Large intestine (tissue), 3 donors: ENCODE data around the gene GPR18. TPM values are rescaled to one million over a fixed set of nuclear protein-coding genes. Genes with fewer than 3 reads are reported as not detected.

Experiments
- DNase-seq, 2 donors: peaks; one replicate each; pipeline versions ENCODE4 v3.0.0 to v3.0.0-alpha.2; 2013
- H3K27ac ChIP-seq: one replicate; pipeline ENCODE4 v1.5.1; 2013; ENCODE audit warnings: low read length
- H3K27me3 ChIP-seq: 2 replicates; pipeline ENCODE4 v1.6.1; 2013; ENCODE audit warnings: low read length; ENCODE audit not compliant: control insufficient read depth, insufficient read depth
- H3K36me3 ChIP-seq: 2 replicates; pipeline ENCODE4 v1.6.1; 2013; ENCODE audit warnings: low read length; ENCODE audit not compliant: control insufficient read depth, insufficient read depth
- H3K4me1 ChIP-seq: one replicate; pipeline ENCODE4 v1.6.1; 2013; ENCODE audit warnings: low read length; ENCODE audit not compliant: control insufficient read depth, insufficient read depth
- H3K4me3 ChIP-seq: one replicate; pipeline ENCODE4 v1.5.1; 2013; ENCODE audit warnings: low read length
- H3K9me3 ChIP-seq: one replicate; pipeline ENCODE4 v1.6.1; 2013; ENCODE audit warnings: mild to moderate bottlenecking, low read depth, low read length, moderate library complexity; ENCODE audit not compliant: control insufficient read depth
- WGBS: methylation state at CpG from one replicate; pipeline ENCODE4 v1.1.5; 2013; ENCODE audit warnings: low lambda C conversion rate; ENCODE audit not compliant: insufficient coverage; 5-methylcytosine and 5-hydroxymethylcytosine counted together
- polyA plus RNA-seq: library from polyadenylated mRNA; unstranded; fragments of 120-200 nt; gene quantifications from one replicate; pipeline ENCODE4 v1.2.1, GENCODE V29; 2013

The GPR18 gene
- polyA plus RNA-seq, 1 donor = 0.94 TPM

DNA sequence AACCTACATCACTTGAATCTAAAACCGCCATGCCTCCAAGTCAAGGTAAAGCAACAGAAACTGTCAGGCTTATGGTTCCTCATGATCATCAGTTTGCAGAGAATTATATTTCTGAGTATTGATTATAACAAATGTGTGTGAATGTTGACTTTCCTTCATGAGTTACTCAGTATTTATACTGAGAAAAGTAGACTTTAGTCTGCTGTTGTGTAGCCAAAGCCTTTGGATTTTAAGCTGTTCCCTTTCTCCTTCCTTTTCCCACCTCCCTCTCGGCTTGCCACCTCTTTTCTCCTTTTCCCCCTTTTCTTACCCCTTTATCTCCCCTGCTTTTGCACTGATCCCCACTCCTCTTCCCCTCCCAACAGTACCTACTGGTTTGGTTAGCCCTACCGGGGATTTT lies 20.7 kb upstream of the GPR18 start:
- 80% methylated on average over 1 of the region's 3 CpGs for WGBS
- DNase-seq = no peak
- H3K27ac ChIP-seq = no peak overlapping the region
- peaks cover 21% of the 10 kb centered on the region for H3K36me3 ChIP-seq
- no peaks in the 10 kb centered on the region for H3K27me3 ChIP-seq
- no peaks in the 10 kb centered on the region for H3K9me3 ChIP-seq
- H3K4me3 ChIP-seq = no peak overlapping the region
- no peaks in the 10 kb centered on the region for H3K4me1 ChIP-seq

DNA sequence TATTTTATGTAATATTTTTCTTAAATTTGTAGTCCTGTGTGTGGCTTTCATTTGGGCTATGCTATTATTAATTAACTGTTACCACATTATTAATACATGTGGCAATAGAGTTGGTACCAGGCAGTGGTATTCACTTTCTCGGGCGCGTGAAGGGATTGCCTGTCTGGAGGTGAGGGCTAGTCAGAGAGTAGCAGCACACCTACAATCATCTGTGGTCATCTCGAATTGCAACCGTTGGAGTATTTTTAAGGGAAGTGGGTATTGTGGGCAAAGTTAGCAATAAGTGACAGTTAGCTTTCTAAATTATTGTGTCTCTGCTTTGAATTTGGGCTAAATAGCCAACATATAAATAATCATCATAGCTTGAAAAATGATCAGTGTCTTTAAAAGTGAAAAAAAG lies 20.0 kb upstream of the GPR18 start:
- WGBS = no CpG with 5 or more reads among the region's 5 CpGs
- H3K36me3 ChIP-seq = peaks cover 21% of the 10 kb centered on the region
- H3K27me3 ChIP-seq = no peaks in the 10 kb centered on the region
- H3K27ac ChIP-seq = no peak overlapping the region
- no peaks in the 10 kb centered on the region for H3K9me3 ChIP-seq
- H3K4me3 ChIP-seq = no peak overlapping the region
- no peaks in the 10 kb centered on the region for H3K4me1 ChIP-seq
- no peak for DNase-seq

DNA sequence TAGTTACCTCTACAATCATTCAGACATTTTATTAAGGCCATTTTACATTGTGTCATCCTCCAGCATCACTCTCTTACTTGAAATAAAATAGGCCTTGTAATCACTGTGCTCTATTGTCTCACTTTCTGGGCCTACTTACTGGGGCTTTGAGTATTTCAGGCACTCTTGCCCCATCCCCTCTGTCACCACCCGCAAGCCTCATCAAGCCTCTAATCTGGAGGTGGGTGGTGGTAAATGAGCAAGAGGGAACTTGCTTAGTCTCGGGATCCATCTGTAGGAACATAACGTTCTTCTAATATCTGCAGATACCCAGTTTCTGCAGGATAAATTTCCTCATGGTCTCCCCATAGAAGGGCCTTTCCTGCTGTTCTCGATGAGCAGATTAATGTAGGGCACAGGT lies 19.4 kb upstream of the GPR18 start:
- H3K36me3 ChIP-seq = peaks cover 21% of the 10 kb centered on the region
- H3K27me3 ChIP-seq = no peaks in the 10 kb centered on the region
- H3K4me3 ChIP-seq = no peak overlapping the region
- no peak for DNase-seq
- 100% methylated on average over 1 of the region's 4 CpGs for WGBS
- H3K9me3 ChIP-seq = peaks cover 2% of the 10 kb centered on the region
- H3K27ac ChIP-seq = no peak overlapping the region
- H3K4me1 ChIP-seq = no peaks in the 10 kb centered on the region

DNA sequence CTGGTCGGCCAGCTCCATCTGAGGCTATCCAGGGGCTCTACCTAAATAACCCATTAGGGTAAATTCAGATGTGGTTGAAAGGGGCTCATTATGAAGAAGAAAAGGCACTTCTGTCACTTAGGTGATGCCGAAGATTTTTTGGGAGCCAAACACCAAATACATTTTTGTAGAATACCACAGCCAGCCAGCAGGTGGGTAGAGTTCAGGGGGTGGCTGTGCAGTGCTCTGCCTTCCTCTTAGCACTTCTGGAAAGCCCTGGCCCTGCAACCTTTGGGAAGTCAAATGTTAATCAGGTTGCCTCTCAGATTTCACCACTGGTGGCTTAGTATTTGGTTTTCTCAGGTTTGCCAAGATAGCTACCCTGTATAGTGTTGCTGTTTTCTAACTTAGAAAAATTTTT lies 18.5 kb upstream of the GPR18 start:
- Histone ChIP-seq H3K4me1 (no peaks in the 10 kb centered on the region), H3K36me3 (peaks cover 21% of the 10 kb centered on the region), H3K4me3 (no peak overlapping the region), H3K27ac (no peak overlapping the region), H3K27me3 (no peaks in the 10 kb centered on the region), H3K9me3 (peaks cover 3% of the 10 kb centered on the region)
- WGBS = no CpG with 5 or more reads among the region's 2 CpGs
- DNase-seq = no peak

DNA sequence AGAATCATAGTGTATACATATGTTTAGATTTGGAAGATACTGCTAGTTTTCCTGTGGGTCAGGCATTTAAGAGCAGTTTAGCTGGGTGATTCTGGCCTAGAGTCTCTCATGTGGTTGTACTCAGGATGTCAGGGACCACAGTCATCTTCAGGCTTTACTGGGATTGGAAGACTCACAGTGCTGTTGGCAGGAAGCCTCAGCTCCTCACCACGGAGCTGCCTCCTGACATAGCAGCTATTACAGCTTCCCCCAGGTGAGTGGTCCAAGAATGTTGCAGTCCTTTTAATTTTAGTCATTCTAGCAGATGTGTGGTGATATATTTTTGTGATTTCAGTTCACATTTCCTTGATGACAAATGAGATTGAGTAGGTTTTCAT lies 16.9 kb upstream of the GPR18 start:
- Histone ChIP-seq H3K4me1 (no peaks in the 10 kb centered on the region), H3K27ac (no peak overlapping the region), H3K36me3 (peaks cover 13% of the 10 kb centered on the region), H3K27me3 (no peaks in the 10 kb centered on the region), H3K9me3 (peaks cover 3% of the 10 kb centered on the region), H3K4me3 (no peak overlapping the region)
- no peak for DNase-seq
- no CpG with 5 or more reads among the region's 1 CpG for WGBS

DNA sequence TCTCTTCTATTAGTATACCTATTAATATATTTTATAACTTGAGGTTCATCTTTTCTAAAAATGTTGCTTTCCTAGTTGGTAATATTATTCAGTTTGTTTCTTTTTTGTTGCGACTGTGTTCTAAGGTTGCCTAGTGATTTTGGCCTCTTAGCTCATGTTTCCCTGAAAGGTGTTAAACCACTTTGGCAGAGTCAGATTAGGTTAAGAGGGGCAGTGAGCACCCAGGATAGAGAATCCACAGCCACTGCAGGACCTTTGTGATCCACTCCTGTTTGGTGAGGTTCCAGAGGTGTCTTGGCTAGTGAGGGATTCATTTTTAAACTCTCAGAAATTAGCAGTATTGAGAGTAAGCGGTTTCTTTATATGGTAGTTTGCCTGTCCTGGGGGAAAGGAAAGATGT lies 14.9 kb upstream of the GPR18 start:
- Histone ChIP-seq H3K27ac (no peak overlapping the region), H3K4me1 (no peaks in the 10 kb centered on the region), H3K4me3 (no peak overlapping the region), H3K36me3 (peaks cover 11% of the 10 kb centered on the region), H3K9me3 (peaks cover 3% of the 10 kb centered on the region), H3K27me3 (no peaks in the 10 kb centered on the region)
- WGBS = 95% methylated on average over 2 of the region's 2 CpGs
- DNase-seq = no peak

DNA sequence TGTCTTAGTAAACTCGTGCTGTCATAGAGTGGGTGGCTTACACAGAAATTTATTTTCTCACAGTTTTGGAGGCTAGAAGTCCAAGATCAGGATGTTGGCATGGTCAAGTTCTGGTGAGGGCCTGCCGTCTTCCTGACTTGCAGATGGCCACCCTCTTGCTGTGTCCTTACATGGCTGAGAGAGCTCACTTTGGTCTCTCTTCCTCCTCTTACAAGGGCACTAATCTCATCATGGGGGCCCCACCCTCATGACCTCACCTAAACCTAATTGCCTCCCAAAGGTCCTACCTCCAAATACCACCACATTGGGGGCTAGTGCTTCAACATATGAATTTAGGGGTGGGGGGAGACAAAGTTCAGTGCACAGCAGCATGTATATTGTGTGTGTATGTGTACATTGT lies 14.3 kb upstream of the GPR18 start:
- peaks cover 11% of the 10 kb centered on the region for H3K36me3 ChIP-seq
- no peaks in the 10 kb centered on the region for H3K4me1 ChIP-seq
- no peak overlapping the region for H3K27ac ChIP-seq
- DNase-seq = no peak
- no peak overlapping the region for H3K4me3 ChIP-seq
- no CpG with 5 or more reads among the region's 2 CpGs for WGBS
- H3K9me3 ChIP-seq = peaks cover 3% of the 10 kb centered on the region
- no peaks in the 10 kb centered on the region for H3K27me3 ChIP-seq

DNA sequence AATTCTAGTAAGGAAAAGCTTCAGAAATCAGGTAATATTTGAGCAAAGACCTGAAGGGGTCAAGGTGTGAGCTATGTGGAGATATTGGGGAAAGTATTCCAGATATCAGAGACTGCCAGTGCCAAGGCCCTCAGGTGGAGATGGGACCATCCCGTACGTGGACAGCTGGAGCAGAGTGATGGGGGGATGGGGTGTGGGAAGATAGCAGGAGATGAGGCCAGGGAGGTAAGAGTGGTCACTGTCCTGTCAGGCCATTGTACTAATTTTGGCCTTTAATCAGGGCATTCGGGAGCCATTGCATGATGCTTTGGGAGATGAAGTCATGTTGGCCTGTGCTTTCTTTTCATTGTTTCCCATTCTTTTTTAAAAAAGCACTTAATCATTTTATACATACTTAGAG lies 13.1 kb upstream of the GPR18 start:
- no peak for DNase-seq
- Histone ChIP-seq H3K4me1 (no peaks in the 10 kb centered on the region), H3K27me3 (no peaks in the 10 kb centered on the region), H3K27ac (no peak overlapping the region), H3K36me3 (peaks cover 11% of the 10 kb centered on the region), H3K4me3 (no peak overlapping the region), H3K9me3 (peaks cover 3% of the 10 kb centered on the region)
- no CpG with 5 or more reads among the region's 3 CpGs for WGBS

DNA sequence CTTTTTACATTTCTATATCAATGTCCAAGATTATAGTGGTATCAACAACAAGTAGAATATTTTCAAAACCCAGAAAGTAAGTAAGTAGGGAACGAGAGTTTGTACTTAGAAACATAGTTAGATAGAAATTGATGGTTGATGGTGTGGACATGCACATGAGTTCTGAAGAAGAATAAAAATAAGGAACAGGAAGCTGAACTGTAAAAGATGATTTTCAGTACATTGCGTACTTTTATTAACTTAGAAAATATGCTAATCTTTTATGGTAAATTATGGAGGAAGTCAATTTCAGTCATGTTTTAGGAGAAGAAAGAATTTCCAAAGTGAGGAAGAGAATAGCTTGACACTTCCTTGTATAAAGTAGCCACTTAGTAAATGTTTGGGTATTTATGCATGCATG lies 12.3 kb upstream of the GPR18 start:
- peaks cover 3% of the 10 kb centered on the region for H3K9me3 ChIP-seq
- no peak for DNase-seq
- 83% methylated on average over 2 of the region's 2 CpGs for WGBS
- no peak overlapping the region for H3K27ac ChIP-seq
- H3K4me3 ChIP-seq = no peak overlapping the region
- H3K36me3 ChIP-seq = peaks cover 11% of the 10 kb centered on the region
- no peaks in the 10 kb centered on the region for H3K27me3 ChIP-seq
- H3K4me1 ChIP-seq = no peaks in the 10 kb centered on the region

DNA sequence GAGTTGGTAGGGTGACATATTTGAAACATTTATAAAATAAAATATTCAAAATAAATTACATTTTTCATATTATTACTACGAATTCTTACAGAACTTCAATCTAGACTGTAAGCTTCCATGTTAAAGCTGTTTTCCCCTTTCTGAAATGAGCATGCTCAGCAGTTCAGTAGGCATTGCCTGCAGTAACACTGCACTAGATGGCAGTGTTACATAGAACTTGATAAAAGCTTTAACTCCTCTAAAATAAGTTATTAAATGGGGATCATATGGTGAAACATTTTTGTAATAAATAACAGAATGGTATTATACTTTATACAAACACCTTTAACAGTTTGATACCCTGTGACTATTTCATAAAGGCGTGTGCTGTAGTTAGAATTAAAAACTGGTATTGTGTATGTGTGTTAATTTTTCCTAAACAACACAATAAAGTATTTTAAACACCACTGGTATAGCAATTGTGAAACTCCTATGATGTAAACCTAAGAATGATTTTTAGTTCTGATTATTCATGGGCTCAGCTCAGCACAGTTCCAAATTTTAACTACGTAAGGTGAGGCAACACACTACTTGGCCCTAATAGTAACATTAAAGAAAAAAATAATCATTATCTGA lies 11.6 kb upstream of the GPR18 start:
- no peak overlapping the region for H3K4me3 ChIP-seq
- no peaks in the 10 kb centered on the region for H3K27me3 ChIP-seq
- H3K36me3 ChIP-seq = peaks cover 7% of the 10 kb centered on the region
- 67% methylated on average over 1 of the region's 3 CpGs for WGBS
- H3K4me1 ChIP-seq = no peaks in the 10 kb centered on the region
- H3K27ac ChIP-seq = no peak overlapping the region
- DNase-seq = peak; percentile 35 to 45
- peaks cover 3% of the 10 kb centered on the region for H3K9me3 ChIP-seq

DNA sequence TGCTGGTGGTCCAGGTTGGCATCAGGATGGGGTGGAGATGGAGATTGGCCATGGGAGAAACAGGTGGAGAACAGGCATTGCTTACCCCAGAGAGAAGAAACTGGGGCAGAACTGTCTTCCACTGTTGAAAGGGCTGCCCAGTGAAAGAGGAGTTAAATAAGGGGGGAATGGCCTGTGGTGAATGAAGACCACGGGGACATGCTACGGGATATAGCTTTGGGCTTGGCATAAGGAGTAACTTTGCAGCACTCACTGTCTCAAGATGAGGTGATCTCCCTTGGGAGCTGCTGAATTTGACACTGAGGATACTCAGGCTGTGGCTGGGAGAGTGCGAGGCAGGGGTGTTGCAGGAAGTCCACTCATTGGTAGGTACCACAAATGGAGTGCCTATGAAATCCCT lies 10.6 kb upstream of the GPR18 start:
- WGBS = no CpG with 5 or more reads among the region's 3 CpGs
- H3K4me1 ChIP-seq = no peaks in the 10 kb centered on the region
- no peak overlapping the region for H3K4me3 ChIP-seq
- H3K27me3 ChIP-seq = no peaks in the 10 kb centered on the region
- DNase-seq = no peak
- peaks cover 8% of the 10 kb centered on the region for H3K36me3 ChIP-seq
- H3K27ac ChIP-seq = no peak overlapping the region
- peaks cover 3% of the 10 kb centered on the region for H3K9me3 ChIP-seq
